GM12878 (cell line): ENCODE results near the gene SPRED2. TPM values are rescaled to one million over a fixed set of nuclear protein-coding genes. Genes with fewer than 3 reads are reported as not detected.

ENCODE experiments used
- ATAC-seq: fragments of 200-7000 bp; cut with Tn5 transposase; 3 replicates; pipeline ENCODE4 v1.9.1; 2020; ENCODE audit warnings: mild to moderate bottlenecking, moderate library complexity
- BruUV-seq: library from RNA; stranded (reverse); fragments of 400-500 nt; replicated peaks from 2 replicates; lab custom pipeline; 2021; lab: Mats Ljungman, UMichigan
- CTCF ChIA-PET: fragments of 300-600 bp; sonication (Branson Sonifier 250); formaldehyde crosslinking; extraction: SDS; loops from one replicate; lab custom pipeline; 2021; ENCODE audit warnings: inconsistent platforms; lab: Yijun Ruan, JAX
- POLR2A ChIA-PET: fragments of 350-600 bp; formaldehyde crosslinking; extraction: SDS; loops from one replicate; lab custom pipeline; 2021; ENCODE audit warnings: inconsistent platforms; lab: Charles Lee
- RAD21 ChIA-PET: fragments of 300-600 bp; sonication (Branson Sonifier 250); formaldehyde crosslinking; loops from one replicate; lab custom pipeline; 2023; ENCODE audit warnings: antibody characterized with exemption; ENCODE audit not compliant: unreplicated experiment; lab: Charles Lee
- SMC1A ChIA-PET: fragments of 300-600 bp; sonication (Branson Sonifier 250); formaldehyde crosslinking; loops from one replicate; lab custom pipeline; 2023; ENCODE audit not compliant: unreplicated experiment, uncharacterized antibody; lab: Charles Lee
- DNase-seq: peaks from one replicate; pipeline ENCODE4 v3.0.0-alpha.2; 2011; ENCODE audit warnings: low read depth, low spot score
- FAIRE-seq: peaks from 3 replicates; lab custom pipeline; 2011; peaks lifted over from hg19 to GRCh38; lab: Jason Lieb, UNC
- H2AFZ ChIP-seq: 2 replicates; pipeline ENCODE4 v1.6.0; 2011; ENCODE audit warnings: low read depth, low read length, control low read depth; ENCODE audit not compliant: control insufficient read depth
- H3K27ac ChIP-seq: 2 replicates; pipeline ENCODE4 v1.5.1; 2011; ENCODE audit warnings: control low read depth; ENCODE audit not compliant: control insufficient read depth, insufficient read depth
- H3K27me3 ChIP-seq, 2 experiments: replicated peaks in 1 of 2; 2 replicates each; pipeline versions ENCODE4 v1.6.0 to v1.6.1; 2011; ENCODE audit warnings: low read length in 1 of 2; ENCODE audit not compliant: control insufficient read depth in 2 of 2, insufficient read depth in 2 of 2
- H3K36me3 ChIP-seq, 2 experiments: 2 replicates each; pipeline ENCODE4 v1.5.1; 2011; ENCODE audit warnings: low read length in 1 of 2; ENCODE audit not compliant: control insufficient read depth in 2 of 2, insufficient read depth in 2 of 2
- H3K4me1 ChIP-seq: 2 replicates; pipeline ENCODE4 v1.6.1; 2011; ENCODE audit warnings: mild to moderate bottlenecking, low read length, moderate library complexity, mixed read lengths; ENCODE audit not compliant: control insufficient read depth, insufficient read depth
- H3K4me2 ChIP-seq: 2 replicates; pipeline ENCODE4 v1.6.0; 2011; ENCODE audit warnings: control low read depth; ENCODE audit not compliant: control insufficient read depth, insufficient read depth
- H3K4me3 ChIP-seq: fragments of 200-600 bp; sonication (generic); 2 replicates; pipeline ENCODE4 v1.5.1; 2016
- H3K79me2 ChIP-seq: 2 replicates; pipeline ENCODE4 v1.6.0; 2011; ENCODE audit warnings: low read length; ENCODE audit not compliant: control insufficient read depth, insufficient read depth
- H3K9ac ChIP-seq: 2 replicates; pipeline ENCODE4 v1.8.0; 2011; ENCODE audit warnings: low read length, control low read depth, mixed read lengths; ENCODE audit not compliant: control insufficient read depth, insufficient read depth
- H3K9me3 ChIP-seq: replicated peaks from 3 replicates; pipeline ENCODE4 v1.5.1; 2011; ENCODE audit warnings: mild to moderate bottlenecking, low read length; ENCODE audit not compliant: control insufficient read depth, insufficient read depth
- H4K20me1 ChIP-seq: 2 replicates; pipeline ENCODE4 v1.6.0; 2011; ENCODE audit not compliant: control insufficient read depth, insufficient read depth
- CHD1 ChIP-seq: IDR thresholded peaks from 2 replicates; pipeline ENCODE4 v1.6.1; 2012; ENCODE audit warnings: low read depth, low read length, improper control_type of control experiment
- CREB1 ChIP-seq: IDR thresholded peaks from 2 replicates; pipeline ENCODE4 v1.6.1; 2012; ENCODE audit warnings: low read depth, mild to moderate bottlenecking, inconsistent platforms
- IKZF2 ChIP-seq, 2 experiments: fragments of 450-650 bp; IDR thresholded peaks; 2 replicates each; pipeline ENCODE4 v1.6.1; 2017; ENCODE audit warnings: mild to moderate bottlenecking in 2 of 2, moderate library complexity in 2 of 2
- KLF5 ChIP-seq: fragments of 450-650 bp; IDR thresholded peaks from 2 replicates; pipeline ENCODE4 v1.6.1; 2014; ENCODE audit warnings: mild to moderate bottlenecking; ENCODE audit not compliant: partially characterized antibody
- MTA3 ChIP-seq: IDR thresholded peaks from 2 replicates; pipeline ENCODE4 v1.6.1; 2012; ENCODE audit warnings: low read length, inconsistent platforms, borderline replicate concordance
- POLR2A ChIP-seq: IDR thresholded peaks from 2 replicates; pipeline ENCODE4 v1.6.1; 2011; ENCODE audit warnings: low read depth, mild to moderate bottlenecking, low read length
- RAD21 ChIP-seq: IDR thresholded peaks from 2 replicates; pipeline ENCODE4 v1.6.1; 2011; ENCODE audit warnings: mild to moderate bottlenecking, low read depth, low read length, moderate library complexity; ENCODE audit not compliant: insufficient read depth
- RAD51 ChIP-seq: fragments of 450-650 bp; IDR thresholded peaks from 2 replicates; pipeline ENCODE4 v1.6.1; 2016; ENCODE audit warnings: moderate library complexity, mild to moderate bottlenecking, inconsistent platforms
- SMAD1 ChIP-seq: fragments of 450-650 bp; IDR thresholded peaks from 2 replicates; pipeline ENCODE4 v1.6.1; 2018; ENCODE audit warnings: mild to moderate bottlenecking, low read depth; ENCODE audit not compliant: partially characterized antibody
- SMARCA5 ChIP-seq: fragments of 450-650 bp; IDR thresholded peaks from 2 replicates; pipeline ENCODE4 v1.6.1; 2017; ENCODE audit warnings: mild to moderate bottlenecking
- SPI1 ChIP-seq: IDR thresholded peaks from 2 replicates; pipeline ENCODE4 v1.6.1; 2011; ENCODE audit warnings: low read depth, mild to moderate bottlenecking, low read length, moderate library complexity, borderline replicate concordance; ENCODE audit not compliant: insufficient read depth
- TARDBP ChIP-seq: IDR thresholded peaks from 2 replicates; pipeline ENCODE4 v1.6.1; 2016; ENCODE audit warnings: borderline replicate concordance
- TBL1XR1 ChIP-seq: IDR thresholded peaks from 2 replicates; pipeline ENCODE4 v1.6.1; 2012; ENCODE audit warnings: low read depth, low read length, improper control_type of control experiment
- ZBED1 ChIP-seq: IDR thresholded peaks from 2 replicates; pipeline ENCODE4 v1.6.1; 2016; ENCODE audit warnings: borderline replicate concordance
- ZBTB4 ChIP-seq: fragments of 450-650 bp; formaldehyde crosslinking; IDR thresholded peaks from 2 replicates; pipeline ENCODE4 v1.4.0; 2022; ENCODE audit warnings: mild to moderate bottlenecking, moderate library complexity
- ZNF217 ChIP-seq: fragments of 450-650 bp; IDR thresholded peaks from 2 replicates; pipeline ENCODE4 v1.6.1; 2017; ENCODE audit warnings: antibody characterized with exemption, mild to moderate bottlenecking
- WGBS: methylation state at CpG from one replicate; pipeline ENCODE4 v1.1.6; 2016; ENCODE audit warnings: low lambda C conversion rate; ENCODE audit not compliant: insufficient replicate concordance, insufficient coverage; ENCODE audit errors: missing lambda C conversion rate; 5-methylcytosine and 5-hydroxymethylcytosine counted together
- in situ Hi-C: fragments of 300-500 bp; cut with MboI; formaldehyde crosslinking; loops from 9 replicates; pipeline ENCODE4 v1.14.3; 2018; ENCODE audit warnings: mixed read lengths
- intact Hi-C: fragments of 100-400 bp; cut with micrococcal nuclease; formaldehyde crosslinking; loops from one replicate; pipeline ENCODE4 v1.14.2; 2022; ENCODE audit not compliant: unreplicated experiment
- polyA plus RNA-seq, 11 experiments: library from polyadenylated mRNA; depleted of rRNA in 4 of 11; unstranded in 6 of 11; stranded (reverse) in 5 of 11; fragments of >200 nt; fragmentation: Nextera tagmentation in 4 of 11; fragmentation: Illumina TruSeq in 1 of 11; extraction: Ambion mirVana in 4 of 11; extraction: Trizol in 1 of 11; gene quantifications; 1 replicate in 1 of 11; 2 replicates in 10 of 11; pipeline versions ENCODE4 v1.2.1 to v1.2.3, GENCODE V29; 2011 to 2016; ENCODE audit warnings: inconsistent platforms in 2 of 11, missing spikeins in 2 of 11, low read depth in 1 of 11
- total RNA-seq, 4 experiments: library from RNA; depleted of rRNA in 3 of 4; stranded (reverse); fragments of >200 nt in 3 of 4; fragmentation: Illumina TruSeq in 1 of 4; extraction: Trizol in 1 of 4; gene quantifications; 2 replicates each; pipeline versions ENCODE4 v1.2.1 to v1.2.3, GENCODE V29; 2013 to 2021

SPRED2 gene
- total and polyA plus RNA-seq, 10 of the 15 experiments (the other 5 are each of a cell fraction or from before 2014, with no cell fraction given): 3.0 to 23.9 (median 9.7) TPM

- Histone ChIP-seq H3K9ac (no peak overlapping the region), H3K27me3 (peaks cover 0 to 2% of the 10 kb centered on the region in 2 experiments; a peak in 1 of 4 replicates), H3K4me1 (no peaks in the 10 kb centered on the region), H3K27ac (no peak overlapping the region)
- TF ChIP-seq CREB1: no peak
- no peak for TF ChIP-seq RAD51
- TF ChIP-seq ZNF217: no peak
- TF ChIP-seq, all 136 proteins: peak for 0
- no peak for ATAC-seq
- no peaks in the 10 kb centered on the region for H4K20me1 ChIP-seq
- BruUV-seq: no TSS peak
- no peaks in the 10 kb centered on the region; the same call in 2 of the 3 replicates for H3K9me3 ChIP-seq
- no peak overlapping the region for H3K4me3 ChIP-seq
- H3K79me2 ChIP-seq: no peaks in the 10 kb centered on the region
- no peak for DNase-seq
- CTCF ChIA-PET: interaction anchor here (1.0 to 1.2 kb wide), 2 partner anchors 27 to 82 kb away, joined by 3 read pairs; no protein-coding TSS in a partner anchor
- RAD21 ChIA-PET: no interaction called here
- WGBS: 92% methylated on average over 2 of the region's 2 CpGs
- intact Hi-C loops (no loop called here), in situ Hi-C loops (no loop called here)
- POLR2A ChIA-PET: interaction anchor here (0.6 kb wide), 1 partner anchor 850 kb away, joined by 3 read pairs; no protein-coding TSS in a partner anchor
- H3K4me2 ChIP-seq: no peak overlapping the region
- no peaks in the 10 kb centered on the region for H3K36me3 ChIP-seq
- no peak for FAIRE-seq
- no peak overlapping the region for H2AFZ ChIP-seq
- SMC1A ChIA-PET: interaction anchor here (0.6 to 1.4 kb wide), 3 partner anchors 9 to 61 kb away, joined by 3 to 7 read pairs (median 3); no protein-coding TSS in a partner anchor
These were observed 49.6 kb upstream of the SPRED2 start for GRCh38 chr2:65481961-65482360.

- in situ Hi-C loops: no loop called here
- no peak overlapping the region for H2AFZ ChIP-seq
- no peaks in the 10 kb centered on the region for H3K79me2 ChIP-seq
- H3K27me3 ChIP-seq: peaks cover 0 to 2% of the 10 kb centered on the region in 2 experiments; a peak in 1 of 4 replicates
- intact Hi-C loops: no loop called here
- no peaks in the 10 kb centered on the region for H3K4me1 ChIP-seq
- 13% methylated on average over 11 of the region's 12 CpGs for WGBS
- ChIA-PET POLR2A (no interaction called here), RAD21 (no interaction called here), SMC1A (interaction anchor here (0.9 kb wide), 1 partner anchor 201 kb away, joined by 4 read pairs; no protein-coding TSS in a partner anchor), CTCF (no interaction called here)
- H3K4me2 ChIP-seq: no peak overlapping the region
- BruUV-seq: no TSS peak
- no peak overlapping the region for H3K27ac ChIP-seq
- FAIRE-seq: no peak
- no peaks in the 10 kb centered on the region for H3K36me3 ChIP-seq
- no peak for ATAC-seq
- no peak for DNase-seq
- H4K20me1 ChIP-seq: no peaks in the 10 kb centered on the region
- H3K9ac ChIP-seq: no peak overlapping the region
- TF ChIP-seq IKZF2 (IDR thresholded peaks at IDR 0.05): no peak
- TF ChIP-seq SPI1: no peak
- TF ChIP-seq KLF5: no peak
- TF ChIP-seq MTA3: no peak
- no peak for TF ChIP-seq ZBTB4 (CRISPR knock-in tag)
- TF ChIP-seq TARDBP: no peak
- no peak for TF ChIP-seq SMARCA5
- no peak for TF ChIP-seq CHD1
- TF ChIP-seq SMAD1: no peak
- no peak for TF ChIP-seq POLR2A
- TF ChIP-seq RAD21: no peak
- no peak for TF ChIP-seq TBL1XR1
- no peak for TF ChIP-seq ZBED1
- no peak overlapping the region for H3K4me3 ChIP-seq
- peaks cover 5% of the 10 kb centered on the region; the same call in 2 of the 3 replicates for H3K9me3 ChIP-seq
These were observed 47.1 kb upstream of the SPRED2 start for GRCh38 chr2:65479524-65479923.
